SIG-M5 treated with dmso at 0.1 percent for 504 hours (cell line): ENCODE results near the gene RBMS2.

ENCODE experiments used
- DNase-seq: peaks from one replicate; lab custom pipeline; 2025; ENCODE audit not compliant: unreplicated experiment; lab: John Stamatoyannopoulos, UW

Gene RBMS2

DNA sequence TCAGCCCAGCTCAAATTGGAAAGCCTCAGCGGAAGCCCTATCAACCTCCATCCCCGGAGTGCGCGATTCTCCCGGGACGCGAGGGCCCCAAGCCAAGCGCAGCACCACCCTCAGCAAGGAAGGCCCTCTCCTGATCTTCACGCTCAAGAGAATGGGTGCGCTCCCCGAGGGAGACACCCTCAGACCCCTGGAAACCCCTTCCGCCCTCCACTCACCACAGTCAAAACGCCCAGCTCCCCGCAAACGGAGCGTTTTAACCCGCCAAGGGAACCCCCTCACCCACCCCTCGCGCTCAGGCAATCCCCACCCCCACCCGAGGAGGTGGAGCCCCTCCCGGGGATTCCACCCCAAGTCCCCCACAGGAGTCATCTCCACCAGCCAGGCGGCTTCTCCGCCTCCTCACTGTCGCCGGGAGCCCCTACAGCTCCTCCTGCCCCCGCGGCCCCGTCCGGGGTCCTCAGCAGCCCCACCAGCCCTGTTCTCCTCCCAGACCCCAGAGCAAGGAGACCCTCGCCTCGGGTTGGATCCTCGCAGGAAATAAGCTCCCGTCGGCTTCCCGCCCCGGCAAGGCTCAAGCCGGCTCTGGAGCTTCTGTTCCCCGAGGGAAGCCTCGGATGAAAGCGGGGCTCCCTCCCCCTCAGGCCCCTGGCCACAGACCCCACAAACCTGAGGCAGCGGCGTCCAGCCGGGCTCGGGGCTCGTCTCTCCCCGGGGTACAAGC lies 108.0 kb downstream of the RBMS2 start:
- peak; percentile 32 for DNase-seq

- DNase-seq: peak; percentile 88
Measured at GRCh38 chr12:56630180-56630632, 108.6 kb downstream of the RBMS2 start, which contains the start of gene BAZ2A. TSS of gene BAZ2A (minus strand) at chr12:56630326. CDS start at chr12:56617530, 12,796 bp downstream.

- DNase-seq: peak; percentile 59
Measured at GRCh38 chr12:56631790-56632700, 110.4 kb downstream of the RBMS2 start.

DNA sequence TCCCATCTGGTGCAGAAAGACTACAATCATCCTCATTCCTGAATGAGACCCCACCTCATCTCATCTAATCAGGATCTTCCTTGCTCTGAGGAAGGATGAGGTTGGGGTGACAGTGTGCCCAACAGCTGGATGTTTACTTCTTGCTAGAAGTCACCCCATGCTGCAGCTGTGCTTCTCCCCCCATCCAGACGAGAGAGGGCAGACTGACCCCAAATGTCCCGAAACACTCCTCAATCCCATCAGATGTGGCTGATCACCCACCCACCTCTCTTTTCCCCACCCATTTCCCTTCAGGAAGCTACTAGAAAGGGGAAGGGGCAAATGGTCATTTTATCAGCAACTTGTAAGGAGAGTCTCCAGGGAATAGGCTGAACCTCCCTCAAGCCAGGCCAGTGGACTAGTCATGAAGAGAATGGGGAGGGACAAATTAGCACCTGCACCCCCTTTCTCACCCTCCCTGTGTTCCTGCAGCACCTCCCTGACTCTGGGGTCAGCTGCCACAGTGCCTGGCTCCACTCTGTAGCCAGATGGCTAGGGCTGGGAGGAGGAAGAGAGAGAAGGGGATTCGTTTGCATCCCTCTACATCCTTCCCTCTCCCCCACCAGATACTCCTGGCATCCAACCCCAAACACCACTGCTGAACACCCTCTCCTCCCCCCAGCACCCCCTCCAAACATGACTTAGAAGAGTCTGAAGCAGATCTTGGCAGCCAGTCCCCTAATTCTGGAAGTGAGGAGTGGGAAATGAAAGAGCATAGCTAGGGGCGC lies 111.3 kb downstream of the RBMS2 start:
- no peak for DNase-seq

DNA sequence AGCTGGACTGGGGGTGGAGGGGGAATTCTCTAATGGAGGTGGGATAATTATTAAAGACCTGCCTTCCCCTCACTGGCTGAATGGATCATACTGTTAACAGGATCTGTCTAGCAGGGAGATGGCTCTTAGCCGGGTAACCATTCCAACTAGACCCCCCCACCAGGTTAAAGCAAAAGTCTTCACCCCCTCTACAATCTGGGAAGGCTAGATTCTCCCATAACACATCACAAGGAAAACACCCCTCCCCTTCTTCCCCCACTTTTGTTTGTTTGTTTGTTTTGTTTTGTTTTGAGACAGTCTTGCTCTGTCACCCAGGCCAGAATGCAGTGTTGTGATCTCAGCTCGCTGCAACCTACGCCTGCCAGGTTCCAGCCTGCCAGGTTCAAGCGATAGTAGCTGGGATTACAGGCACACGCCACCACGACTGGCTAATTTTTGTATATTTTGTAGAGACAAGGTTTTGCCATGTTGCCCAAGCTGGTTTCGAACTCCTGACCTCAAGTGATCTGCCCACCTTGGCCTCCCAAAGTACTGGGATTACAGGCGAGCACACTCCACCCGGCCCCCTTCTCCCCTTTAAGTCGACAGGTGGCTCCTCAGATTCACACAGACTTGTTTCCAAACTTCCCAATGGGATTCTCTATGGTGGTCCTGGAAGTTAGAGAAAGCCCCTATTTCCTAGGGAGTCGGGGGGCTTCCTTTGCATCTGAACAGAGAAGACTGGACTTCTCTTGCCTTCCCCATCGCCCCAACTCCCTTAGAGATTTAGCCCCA lies 112.0 kb downstream of the RBMS2 start:
- DNase-seq: no peak

DNA sequence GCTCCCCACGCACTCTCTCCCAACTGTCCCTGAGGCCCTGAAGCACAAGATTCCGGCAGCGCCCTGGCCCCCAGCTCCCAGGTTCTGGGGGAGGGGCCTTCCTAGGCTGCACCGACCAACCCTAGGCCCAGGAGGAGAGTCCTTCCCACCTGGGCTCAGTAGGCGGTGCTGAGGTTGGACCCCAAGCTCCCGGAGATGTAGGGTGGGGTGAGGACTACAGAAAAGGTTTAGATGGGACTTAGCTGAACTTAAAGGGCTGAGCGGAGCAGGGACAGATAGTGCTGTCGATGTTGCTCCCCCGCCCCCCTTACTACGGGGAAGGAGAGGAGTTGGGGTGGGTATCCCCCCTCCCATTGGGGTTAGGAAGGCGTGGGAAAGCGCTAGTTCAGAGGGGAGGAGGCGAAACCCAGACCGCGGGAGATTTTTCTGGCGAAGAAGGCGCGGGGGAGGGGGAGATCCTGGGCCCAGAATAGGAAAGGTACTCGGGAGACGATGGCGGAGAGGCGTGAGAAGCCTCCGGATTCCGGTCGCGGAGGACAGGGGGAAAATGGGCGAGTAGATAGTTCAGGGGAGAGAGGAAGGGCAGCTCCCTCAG lies 112.7 kb downstream of the RBMS2 start:
- peak; percentile 19 for DNase-seq

GRCh38 chr12:56634837-56635791 lies 113.5 kb downstream of the RBMS2 start:
- DNase-seq: peak; percentile 71

- peak; percentile 95 for DNase-seq
Measured at GRCh38 chr12:56635806-56636674, 114.4 kb downstream of the RBMS2 start.

DNA sequence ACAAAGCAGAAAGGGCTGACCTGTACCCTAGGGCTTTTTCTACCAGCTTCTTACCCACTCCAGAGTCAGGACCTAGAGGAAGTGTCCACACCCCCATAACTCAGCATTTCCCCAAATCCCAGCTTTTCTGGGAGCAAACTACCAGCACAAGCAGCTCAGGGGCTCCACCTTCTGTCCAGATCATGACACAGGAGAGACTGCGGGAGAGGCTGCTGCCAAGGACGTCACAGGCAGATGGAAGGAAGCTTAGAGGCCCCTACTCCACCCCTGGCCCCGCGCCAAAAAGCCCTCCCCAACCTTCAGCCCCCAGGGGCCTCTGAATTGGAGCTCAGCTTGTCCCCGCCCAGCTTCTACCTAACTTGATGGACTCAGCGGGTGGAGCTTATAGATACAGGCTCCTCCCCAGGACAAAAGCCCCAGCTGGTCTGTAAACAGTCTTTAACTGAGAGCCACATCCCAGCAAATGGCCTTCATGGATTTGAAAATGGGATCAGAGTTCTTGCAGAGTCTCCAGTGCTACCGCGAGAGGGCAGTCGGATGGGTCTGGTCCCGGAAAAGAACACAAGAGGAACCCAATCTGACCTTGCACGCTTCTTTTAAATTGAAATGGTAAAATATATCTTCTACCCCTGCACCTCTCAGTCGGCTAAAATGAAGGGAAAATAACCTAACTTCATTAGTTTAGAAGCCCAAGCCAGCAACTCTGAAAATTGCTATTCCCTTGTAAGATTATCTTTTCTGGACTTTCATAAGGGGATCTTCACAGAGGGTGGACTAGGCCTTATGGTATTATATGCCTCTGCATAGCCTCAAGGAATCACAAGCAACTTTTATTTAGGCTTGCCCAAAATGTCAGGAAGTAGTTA lies 115.3 kb downstream of the RBMS2 start:
- peak; percentile 99 for DNase-seq

- no peak for DNase-seq
Measured at GRCh38 chr12:56637621-56638020, 116.0 kb downstream of the RBMS2 start.

DNA sequence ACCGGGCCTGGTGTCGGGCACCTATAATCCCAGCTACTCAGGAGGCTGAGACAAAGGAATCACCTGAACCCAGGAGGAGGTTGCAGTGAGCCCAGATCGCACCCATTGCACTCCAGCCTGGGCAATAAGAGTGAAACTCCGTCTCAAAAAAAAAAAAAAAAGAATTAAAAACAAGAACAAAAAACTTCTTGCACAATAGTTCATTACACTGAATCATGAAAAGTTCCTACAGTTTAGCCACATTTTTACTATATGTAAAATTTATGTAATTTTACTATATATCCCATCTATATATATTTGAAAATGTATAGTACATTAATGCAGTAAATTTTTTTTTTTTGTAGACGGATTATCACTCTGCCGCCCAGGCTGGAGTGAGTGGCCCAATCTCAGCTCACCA lies 119.6 kb downstream of the RBMS2 start:
- no peak for DNase-seq

GRCh38 chr12:56644654-56645053 lies 123.0 kb downstream of the RBMS2 start:
- DNase-seq: no peak

- DNase-seq: no peak
Measured at GRCh38 chr12:56645201-56645716, 123.6 kb downstream of the RBMS2 start.
